Panc1 (cell line): Measurements from ENCODE around the gene TEX11.

Experiments used
- POLR2AphosphoS5 ChIP-seq: IDR thresholded peaks from 2 replicates; pipeline ENCODE4 v1.6.1; 2012; ENCODE audit warnings: mild to moderate bottlenecking, low read depth, low read length, moderate library complexity
- SIN3A ChIP-seq: IDR thresholded peaks from 2 replicates; pipeline ENCODE4 v1.6.1; 2012; ENCODE audit warnings: low read depth, mild to moderate bottlenecking, low read length, moderate library complexity, borderline replicate concordance; ENCODE audit not compliant: insufficient read depth
- TCF7L2 ChIP-seq: IDR thresholded peaks from 2 replicates; pipeline ENCODE4 v1.6.1; 2011; ENCODE audit warnings: mild to moderate bottlenecking, low read depth, low read length, inconsistent platforms
- TF ChIP-seq, protein P1 (sequence below): fragments of 450-650 bp; IDR thresholded peaks from 2 replicates; pipeline ENCODE4 v1.5.1; 2017; ENCODE audit warnings: mild to moderate bottlenecking

DNA sequence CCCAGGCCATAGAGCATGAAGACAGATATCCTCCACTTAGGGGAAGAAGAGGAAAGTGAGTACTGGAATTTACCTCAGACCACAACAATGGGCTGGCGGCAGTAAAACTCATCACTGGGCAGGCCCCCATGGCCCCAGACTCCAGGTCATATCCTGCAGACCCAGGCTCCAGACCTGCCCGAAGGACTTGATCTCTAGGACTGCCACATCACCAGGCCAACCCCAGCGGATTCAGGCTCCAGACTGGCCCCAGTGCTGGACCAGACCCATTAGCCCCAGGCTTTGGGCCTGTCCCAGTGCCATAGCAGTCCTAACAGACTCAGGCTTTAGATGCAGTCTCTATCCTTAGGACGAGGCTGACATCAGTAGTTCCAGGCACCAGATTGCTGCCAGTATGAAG lies 273.3 kb downstream of the TEX11 start:
- TF ChIP-seq, protein P1, sequence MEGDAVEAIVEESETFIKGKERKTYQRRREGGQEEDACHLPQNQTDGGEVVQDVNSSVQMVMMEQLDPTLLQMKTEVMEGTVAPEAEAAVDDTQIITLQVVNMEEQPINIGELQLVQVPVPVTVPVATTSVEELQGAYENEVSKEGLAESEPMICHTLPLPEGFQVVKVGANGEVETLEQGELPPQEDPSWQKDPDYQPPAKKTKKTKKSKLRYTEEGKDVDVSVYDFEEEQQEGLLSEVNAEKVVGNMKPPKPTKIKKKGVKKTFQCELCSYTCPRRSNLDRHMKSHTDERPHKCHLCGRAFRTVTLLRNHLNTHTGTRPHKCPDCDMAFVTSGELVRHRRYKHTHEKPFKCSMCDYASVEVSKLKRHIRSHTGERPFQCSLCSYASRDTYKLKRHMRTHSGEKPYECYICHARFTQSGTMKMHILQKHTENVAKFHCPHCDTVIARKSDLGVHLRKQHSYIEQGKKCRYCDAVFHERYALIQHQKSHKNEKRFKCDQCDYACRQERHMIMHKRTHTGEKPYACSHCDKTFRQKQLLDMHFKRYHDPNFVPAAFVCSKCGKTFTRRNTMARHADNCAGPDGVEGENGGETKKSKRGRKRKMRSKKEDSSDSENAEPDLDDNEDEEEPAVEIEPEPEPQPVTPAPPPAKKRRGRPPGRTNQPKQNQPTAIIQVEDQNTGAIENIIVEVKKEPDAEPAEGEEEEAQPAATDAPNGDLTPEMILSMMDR = no peak
- TF ChIP-seq POLR2AphosphoS5 (no peak), TCF7L2 (no peak), SIN3A (no peak)
